Measurements from ENCODE around the gene EPS15. TPM values are rescaled to one million over a fixed set of nuclear protein-coding genes. Genes with fewer than 3 reads are reported as not detected.
A peak's percentile ranks its signal among the peaks of the same experiment; 100 is the strongest.

Gene EPS15
- total and polyA plus RNA-seq, 2 experiments from 2014 or later: 14.9 to 46.0 TPM

DNA sequence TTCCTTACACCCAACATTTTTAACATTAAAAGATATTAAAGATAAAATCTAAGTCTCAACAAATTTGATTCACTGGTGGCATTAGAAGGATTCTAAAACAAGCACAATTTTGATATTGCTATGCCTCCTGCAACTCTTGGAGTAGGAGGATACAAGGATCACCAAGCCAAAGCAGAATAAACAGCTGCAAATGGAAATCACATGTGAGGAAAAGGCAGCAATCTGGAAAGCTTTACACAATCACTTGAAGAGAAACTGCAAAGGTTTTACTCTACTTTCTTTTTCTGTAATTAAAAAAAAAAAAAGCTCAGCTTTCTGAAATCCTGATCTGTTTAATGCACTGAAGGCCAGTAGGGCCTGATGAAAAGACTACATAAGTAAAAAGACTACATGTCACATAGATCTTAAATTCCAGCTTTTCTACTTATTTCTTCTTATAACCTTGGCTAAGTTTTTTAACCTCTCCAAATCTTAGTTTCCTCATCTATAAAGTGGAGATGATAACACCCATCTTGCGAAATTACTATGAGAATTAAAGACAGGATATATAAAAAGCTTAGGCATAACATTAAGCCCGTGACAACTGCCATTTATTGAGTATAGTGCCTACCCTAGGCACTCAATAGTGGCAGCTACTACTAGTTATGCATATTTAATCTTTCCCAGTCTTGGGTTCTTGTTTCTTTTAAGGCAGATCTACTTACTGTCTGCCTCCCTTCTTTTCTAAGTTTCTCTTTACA lies 73.5 kb downstream of the EPS15 start:
- DNase-seq (ENCODE audit: low spot score): no peak
- Histone ChIP-seq H3K36me3 (replicated peaks; ENCODE audit: insufficient read depth, low read depth) (no peaks in the 10 kb centered on the region), H4K20me1 (ENCODE audit: insufficient read depth, poor library complexity, severe bottlenecking) (no peaks in the 10 kb centered on the region), H3K79me2 (no peaks in the 10 kb centered on the region), H3K27me3 (no peaks in the 10 kb centered on the region), H3K9me2 (replicated peaks; ENCODE audit: insufficient read depth) (no peaks in the 10 kb centered on the region), H3K4me3 (no peak overlapping the region), H3K4me1 (ENCODE audit: insufficient read depth) (peaks cover 5% of the 10 kb centered on the region), H2AFZ (no peak overlapping the region), H3K9me3 (ENCODE audit: low read depth) (no peaks in the 10 kb centered on the region), H3K27ac (no peak overlapping the region), H3K4me2 (no peak overlapping the region)
- TF ChIP-seq CTCF (IDR thresholded peaks at IDR 0.05; ENCODE audit: poor library complexity) (no peak), EZH2 (IDR thresholded peaks at IDR 0.05; ENCODE audit: borderline replicate concordance) (no peak), EZH2phosphoT487 (IDR thresholded peaks at IDR 0.05; ENCODE audit: low read depth, severe bottlenecking, unreplicated experiment) (no peak)
- 79% methylated on average over 2 of the region's 2 CpGs for WGBS (ENCODE audit: low lambda C conversion rate, missing lambda C conversion rate)

GRCh38 chr1:51444534-51445192 lies 74.4 kb downstream of the EPS15 start:
- Histone ChIP-seq H3K27me3 (no peaks in the 10 kb centered on the region), H3K9me3 (ENCODE audit: low read depth) (no peaks in the 10 kb centered on the region), H3K36me3 (replicated peaks; ENCODE audit: insufficient read depth, low read depth) (no peaks in the 10 kb centered on the region), H3K9me2 (replicated peaks; ENCODE audit: insufficient read depth) (no peaks in the 10 kb centered on the region), H3K4me3 (no peak overlapping the region), H3K79me2 (no peaks in the 10 kb centered on the region), H4K20me1 (ENCODE audit: insufficient read depth, poor library complexity, severe bottlenecking) (no peaks in the 10 kb centered on the region), H3K4me1 (ENCODE audit: insufficient read depth) (peaks cover 5% of the 10 kb centered on the region), H3K4me2 (no peak overlapping the region), H3K27ac (no peak overlapping the region), H2AFZ (no peak overlapping the region)
- no peak for DNase-seq (ENCODE audit: low spot score)
- WGBS (ENCODE audit: low lambda C conversion rate, missing lambda C conversion rate): 71% methylated on average over 3 of the region's 3 CpGs
- peak; percentile 51 for TF ChIP-seq EZH2phosphoT487 (IDR thresholded peaks at IDR 0.05; ENCODE audit: low read depth, severe bottlenecking, unreplicated experiment)
- TF ChIP-seq CTCF (IDR thresholded peaks at IDR 0.05; ENCODE audit: poor library complexity): no peak

DNA sequence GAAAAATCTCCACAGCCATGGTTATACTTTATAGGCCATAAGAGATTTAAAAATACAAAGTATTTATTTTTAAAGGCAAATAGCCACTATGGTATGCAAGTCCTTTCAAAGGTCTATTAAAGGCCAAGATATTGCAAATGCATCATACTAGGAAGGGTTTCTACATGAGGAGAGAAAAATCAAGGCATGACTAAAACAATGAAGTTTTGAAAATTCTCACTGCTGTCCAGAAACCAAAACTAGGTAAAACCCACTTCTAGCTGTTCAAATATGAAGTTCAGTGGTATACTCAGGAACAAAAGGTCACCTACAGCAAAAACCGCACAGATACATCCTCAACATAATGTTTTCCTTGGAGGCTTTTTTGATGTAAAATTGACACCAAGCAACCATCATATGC lies 75.0 kb downstream of the EPS15 start:
- H3K36me3 ChIP-seq (replicated peaks; ENCODE audit: insufficient read depth, low read depth): no peaks in the 10 kb centered on the region
- no peaks in the 10 kb centered on the region for H3K27me3 ChIP-seq
- H3K4me3 ChIP-seq: no peak overlapping the region
- no peak overlapping the region for H3K27ac ChIP-seq
- H3K4me2 ChIP-seq: no peak overlapping the region
- H3K9me2 ChIP-seq (replicated peaks; ENCODE audit: insufficient read depth): no peaks in the 10 kb centered on the region
- no peaks in the 10 kb centered on the region for H4K20me1 ChIP-seq (ENCODE audit: insufficient read depth, poor library complexity, severe bottlenecking)
- H2AFZ ChIP-seq: no peak overlapping the region
- H3K4me1 ChIP-seq (ENCODE audit: insufficient read depth): peaks cover 5% of the 10 kb centered on the region
- no peaks in the 10 kb centered on the region for H3K9me3 ChIP-seq (ENCODE audit: low read depth)
- no peaks in the 10 kb centered on the region for H3K79me2 ChIP-seq
- no peak for TF ChIP-seq EZH2 (IDR thresholded peaks at IDR 0.05; ENCODE audit: borderline replicate concordance)
- no peak for TF ChIP-seq EZH2phosphoT487 (IDR thresholded peaks at IDR 0.05; ENCODE audit: low read depth, severe bottlenecking, unreplicated experiment)
- TF ChIP-seq CTCF (IDR thresholded peaks at IDR 0.05; ENCODE audit: poor library complexity): no peak
- WGBS (ENCODE audit: low lambda C conversion rate, missing lambda C conversion rate): 89% methylated on average over 1 of the region's 1 CpG
- no peak for DNase-seq (ENCODE audit: low spot score)

Measured in hepatocyte (in vitro differentiated cells).